CD4-positive, alpha-beta T cell treated with Interleukin-15 for 1 hour (primary cell): ENCODE results near the gene FKBP5.
"Not testable (repeated sequence)": the region's sequence is repeated elsewhere in the genome, so short reads cannot be mapped to it uniquely, and the experiment has no call there.

Source experiments
- DNase-seq: peaks from one replicate; pipeline ENCODE4 v3.0.0-alpha.2; 2020

The FKBP5 gene

DNA sequence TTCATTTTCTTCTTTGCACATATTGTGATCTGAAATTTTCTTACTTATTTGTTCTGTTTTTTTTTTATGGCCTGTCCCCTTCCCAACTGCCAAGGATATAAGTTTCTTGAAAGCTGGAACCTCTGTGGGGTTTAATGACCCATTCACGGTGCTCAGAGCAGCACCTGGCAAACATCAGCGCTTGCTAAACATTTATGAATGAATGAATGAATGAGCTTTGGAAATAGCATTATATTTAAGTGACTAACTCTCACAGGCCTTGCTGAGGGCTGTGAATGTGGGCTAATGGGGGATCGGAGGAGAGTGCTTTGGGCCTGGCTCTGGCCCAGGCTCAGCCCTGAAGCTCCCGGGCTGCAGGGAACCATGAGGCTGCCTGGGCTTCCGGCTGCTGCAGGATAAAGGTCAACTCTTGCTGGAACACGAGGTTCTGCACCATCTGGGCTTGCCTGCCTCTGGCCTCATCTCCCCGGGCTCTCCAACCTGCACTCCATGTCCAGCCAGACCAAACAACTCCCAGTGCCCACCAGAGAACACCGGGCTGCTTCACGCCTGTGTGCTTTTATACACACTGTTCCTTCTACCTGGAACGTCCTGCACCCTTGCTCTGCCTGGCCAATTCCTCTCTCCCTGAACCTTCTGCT is 33.5 kb upstream of the FKBP5 start:
- DNase-seq, result no peak

DNA sequence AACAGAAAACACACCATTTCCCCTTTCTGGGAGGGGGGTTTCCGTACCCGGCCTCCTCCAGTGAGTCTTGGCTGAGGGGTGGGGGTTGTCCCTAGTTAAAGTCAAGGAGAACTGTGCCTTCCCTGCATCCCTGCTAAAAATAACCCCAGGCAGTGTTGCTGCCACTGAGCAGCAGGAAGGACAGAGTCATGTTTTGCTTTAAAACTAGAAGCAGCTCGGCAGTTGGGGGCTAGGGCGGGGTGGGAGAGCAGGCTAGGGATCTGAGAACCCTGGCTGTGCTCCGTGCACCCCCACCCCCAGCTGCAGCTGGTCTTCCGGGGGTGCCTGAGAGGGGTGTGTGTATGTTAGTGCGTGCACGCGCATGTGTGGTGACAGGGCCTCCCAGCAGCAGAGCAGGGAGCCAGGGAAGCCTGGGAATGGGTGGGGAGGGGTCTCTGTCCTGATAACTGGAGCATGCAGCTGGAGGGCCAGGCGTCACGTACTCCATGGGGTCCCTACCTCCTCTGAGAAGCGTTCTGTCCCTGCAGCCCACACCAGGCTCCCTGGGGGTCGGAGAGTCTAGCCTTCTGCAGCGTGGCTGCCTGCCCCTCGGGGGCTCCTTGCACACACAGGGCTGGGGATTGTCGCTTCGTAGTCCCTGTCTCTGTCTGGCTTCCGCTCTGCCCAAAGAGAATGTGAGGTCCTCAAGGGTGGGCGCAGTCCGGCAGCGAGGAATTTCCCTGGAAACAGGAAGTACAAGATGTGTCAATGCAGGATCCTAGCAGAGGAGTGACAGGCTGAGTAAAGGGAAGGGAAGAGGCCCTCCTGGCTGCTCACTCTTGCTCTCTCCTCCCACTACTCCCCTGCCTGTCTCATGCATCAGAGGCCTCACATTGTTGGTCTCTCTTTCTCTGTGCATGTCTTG is 31.4 kb upstream of the FKBP5 start:
- peak; percentile 64 for DNase-seq

- no peak for DNase-seq
Observed at GRCh38 chr6:35719404-35719829, 30.7 kb upstream of the FKBP5 start.

DNA sequence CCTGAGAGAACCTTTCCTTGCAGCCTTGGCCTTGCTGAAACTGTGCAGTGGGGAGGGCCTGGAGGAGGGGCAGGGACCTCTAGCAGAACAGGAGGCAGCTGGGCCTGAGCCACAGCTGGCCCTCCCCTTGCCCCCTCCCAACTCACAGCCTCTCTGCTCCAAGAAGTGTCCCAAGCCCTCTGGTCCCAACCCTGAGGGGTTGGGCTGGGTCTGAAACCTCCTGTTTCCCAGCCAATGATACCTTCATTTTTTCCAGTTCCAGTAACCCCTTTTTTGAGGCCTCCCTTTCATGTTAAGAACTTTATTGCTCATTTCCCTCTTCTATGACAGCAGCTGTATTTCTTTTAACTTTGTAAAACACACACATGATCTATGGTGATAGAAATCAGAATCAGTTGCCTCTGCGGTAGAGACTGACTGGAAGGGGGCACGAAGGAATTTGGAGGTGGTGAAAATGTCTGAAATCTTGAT is 30.2 kb upstream of the FKBP5 start:
- DNase-seq, result no peak

GRCh38 chr6:35718375-35718736 is 29.6 kb upstream of the FKBP5 start:
- no peak for DNase-seq

DNA sequence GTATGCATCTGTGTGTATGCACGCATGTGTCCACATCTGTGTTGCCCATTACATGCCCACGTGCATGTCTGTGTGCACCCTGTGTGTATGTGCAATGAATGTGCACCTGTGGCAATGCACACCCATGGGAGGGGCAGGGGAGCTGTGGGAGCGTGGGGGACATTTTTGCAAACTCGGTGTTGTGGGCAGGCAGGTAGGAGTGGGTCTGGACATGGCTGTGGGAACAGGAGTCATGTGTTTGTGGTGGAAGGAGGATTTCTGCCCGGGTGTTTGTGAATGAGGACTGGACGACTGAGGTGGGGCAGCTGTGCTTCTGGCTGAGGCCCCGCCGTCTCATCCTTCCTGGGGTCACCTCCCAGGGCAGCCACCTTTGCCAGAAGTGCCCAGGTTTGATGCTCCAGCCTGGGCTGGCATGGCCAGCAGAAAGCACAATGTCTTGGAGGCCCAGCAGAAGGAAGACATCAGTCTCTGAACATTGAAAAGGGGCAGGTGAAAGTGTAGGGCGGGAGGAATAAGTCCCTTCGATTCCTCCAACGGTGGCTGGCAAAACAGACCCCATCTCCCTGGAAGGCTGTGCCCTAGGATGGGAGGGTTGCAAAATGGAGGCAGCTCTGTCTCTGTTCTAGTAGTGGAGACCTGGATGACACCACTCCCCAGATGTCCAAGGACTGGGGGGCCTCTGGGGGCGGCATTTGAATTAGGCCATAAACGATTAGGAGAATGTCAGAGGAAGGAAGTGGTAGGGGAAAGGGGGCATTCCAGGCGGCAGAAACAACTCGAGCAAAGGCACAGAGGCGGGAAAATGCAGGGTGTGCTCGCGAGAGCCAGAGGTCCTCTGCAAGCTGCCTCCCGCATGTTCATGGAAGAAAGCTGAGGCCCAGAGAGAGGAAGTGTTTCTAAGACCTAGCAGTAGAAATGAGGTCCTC is 29.0 kb upstream of the FKBP5 start:
- no peak for DNase-seq

DNA sequence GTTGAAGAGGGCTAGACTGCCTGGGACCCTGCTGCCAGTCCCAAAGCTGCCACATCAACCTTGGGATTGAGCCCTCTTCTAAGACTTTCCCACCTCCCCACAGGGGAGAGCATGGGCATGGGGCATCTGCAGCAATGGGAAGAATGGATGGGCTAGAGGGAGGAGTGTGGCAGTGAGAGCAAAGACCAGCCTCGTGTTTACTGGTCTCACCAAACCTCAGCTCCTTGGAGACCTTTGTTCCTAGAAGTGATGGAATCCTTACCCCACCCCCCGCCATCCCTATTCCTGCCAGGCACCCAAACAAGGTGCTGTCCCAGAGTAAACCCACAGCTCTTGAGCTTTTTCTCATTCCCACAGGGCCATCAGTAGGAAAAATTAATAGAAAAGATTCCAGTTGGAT is 28.1 kb upstream of the FKBP5 start:
- DNase-seq, result no peak

DNA sequence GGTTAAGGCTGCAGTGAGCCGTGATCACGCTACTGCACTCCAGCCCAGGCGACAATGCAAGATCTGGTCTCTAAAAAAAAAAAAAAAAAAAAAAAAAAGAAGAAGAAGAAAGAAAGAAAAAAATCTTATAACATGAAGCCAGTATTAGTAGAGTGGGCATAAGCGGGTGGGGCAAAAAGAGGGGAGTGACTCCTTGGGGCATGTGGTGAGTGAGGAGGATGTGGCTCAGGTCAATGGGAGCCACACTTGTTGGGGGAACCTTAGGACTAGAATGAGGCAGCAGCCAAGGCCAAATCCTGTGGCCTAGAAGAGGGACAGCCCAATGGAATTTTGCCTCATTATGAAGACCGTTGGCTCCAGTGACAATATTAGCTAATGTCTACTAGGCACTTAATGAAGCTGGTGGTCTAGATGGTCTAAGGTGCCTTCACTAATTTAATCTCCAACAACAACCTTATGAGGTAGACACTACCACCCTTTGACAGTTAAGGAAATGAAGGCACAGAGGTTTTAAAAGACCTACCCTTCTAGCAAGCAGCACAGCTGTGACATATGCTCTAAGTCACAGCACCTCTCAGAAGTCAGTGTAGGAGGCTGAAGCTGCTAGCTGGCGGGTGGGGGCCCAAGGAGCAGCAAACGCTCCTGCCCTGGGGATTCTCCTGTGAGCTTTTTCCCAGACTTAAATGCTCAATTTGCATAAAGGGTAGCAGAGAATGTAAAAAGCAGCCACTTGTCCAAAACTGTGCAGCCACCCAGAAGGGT is 24.5 kb upstream of the FKBP5 start:
- no peak for DNase-seq

- DNase-seq, result no peak
Observed at GRCh38 chr6:35711731-35712130, 23.0 kb upstream of the FKBP5 start.

GRCh38 chr6:35710241-35710847 is 21.6 kb upstream of the FKBP5 start:
- DNase-seq, result no peak

- DNase-seq, result no peak
Observed at GRCh38 chr6:35708585-35708984, 19.9 kb upstream of the FKBP5 start.

- no peak for DNase-seq
Observed at GRCh38 chr6:35707714-35708407, 19.1 kb upstream of the FKBP5 start.

DNA sequence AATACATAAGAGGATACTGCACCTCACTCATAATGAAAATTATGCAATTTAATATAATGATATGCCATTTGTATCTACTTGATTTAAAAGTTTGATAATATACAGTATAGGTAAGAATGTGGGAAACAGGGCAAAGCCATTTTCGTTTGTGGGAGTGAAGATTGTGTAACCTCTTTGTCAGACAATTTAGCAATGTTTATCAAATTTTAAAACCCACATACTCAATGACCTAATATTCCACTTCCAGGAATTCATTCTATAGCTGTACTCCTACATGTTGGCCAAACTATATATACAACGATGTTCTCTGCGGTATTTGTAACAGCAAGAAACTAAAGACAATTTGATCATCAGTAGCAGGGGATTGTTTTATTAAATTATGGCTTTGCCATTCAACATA is 17.8 kb upstream of the FKBP5 start:
- DNase-seq, result no peak

GRCh38 chr6:35703554-35703953 is 14.8 kb upstream of the FKBP5 start:
- no peak for DNase-seq

DNA sequence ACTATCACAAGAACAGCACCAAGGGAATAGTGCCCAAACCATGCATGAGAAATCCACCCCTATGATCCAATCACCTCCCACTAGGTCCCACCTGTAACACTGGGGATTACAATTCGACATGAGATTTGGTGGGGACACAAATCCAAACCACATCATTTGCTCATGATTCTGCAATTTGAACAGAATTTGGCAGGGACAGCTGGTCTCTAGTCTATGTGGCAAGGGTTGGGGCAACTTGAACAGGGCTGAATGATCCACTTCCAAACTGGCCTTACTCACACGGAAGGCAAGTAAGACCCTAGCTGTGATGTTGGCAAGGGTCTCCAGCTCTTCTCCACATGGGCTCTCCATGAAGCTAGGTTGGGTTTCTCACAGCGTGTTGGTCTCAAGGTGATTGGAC is 10.1 kb upstream of the FKBP5 start:
- no peak for DNase-seq

- DNase-seq, result not testable (repeated sequence)
Observed at GRCh38 chr6:35698430-35698829, 9.7 kb upstream of the FKBP5 start.

DNA sequence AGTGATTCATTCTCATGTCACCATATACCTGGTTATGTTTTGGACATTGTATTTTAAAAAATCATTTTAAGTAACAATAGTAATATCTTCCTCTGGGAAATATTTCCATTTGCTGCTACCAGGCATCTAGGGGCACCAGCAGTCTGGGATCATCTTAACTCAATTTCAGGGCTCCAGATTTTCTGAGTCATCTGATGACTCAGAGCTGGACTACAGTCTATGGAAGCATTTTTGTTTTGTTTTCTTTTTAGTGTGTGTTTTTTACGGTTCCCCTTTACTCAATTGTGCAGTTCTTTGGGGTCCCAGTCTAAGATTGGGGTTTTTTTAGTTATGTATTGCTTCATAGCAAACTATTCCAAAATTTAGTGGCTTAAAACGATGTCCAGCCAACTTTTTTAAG is 5.7 kb upstream of the FKBP5 start:
- no peak for DNase-seq

DNA sequence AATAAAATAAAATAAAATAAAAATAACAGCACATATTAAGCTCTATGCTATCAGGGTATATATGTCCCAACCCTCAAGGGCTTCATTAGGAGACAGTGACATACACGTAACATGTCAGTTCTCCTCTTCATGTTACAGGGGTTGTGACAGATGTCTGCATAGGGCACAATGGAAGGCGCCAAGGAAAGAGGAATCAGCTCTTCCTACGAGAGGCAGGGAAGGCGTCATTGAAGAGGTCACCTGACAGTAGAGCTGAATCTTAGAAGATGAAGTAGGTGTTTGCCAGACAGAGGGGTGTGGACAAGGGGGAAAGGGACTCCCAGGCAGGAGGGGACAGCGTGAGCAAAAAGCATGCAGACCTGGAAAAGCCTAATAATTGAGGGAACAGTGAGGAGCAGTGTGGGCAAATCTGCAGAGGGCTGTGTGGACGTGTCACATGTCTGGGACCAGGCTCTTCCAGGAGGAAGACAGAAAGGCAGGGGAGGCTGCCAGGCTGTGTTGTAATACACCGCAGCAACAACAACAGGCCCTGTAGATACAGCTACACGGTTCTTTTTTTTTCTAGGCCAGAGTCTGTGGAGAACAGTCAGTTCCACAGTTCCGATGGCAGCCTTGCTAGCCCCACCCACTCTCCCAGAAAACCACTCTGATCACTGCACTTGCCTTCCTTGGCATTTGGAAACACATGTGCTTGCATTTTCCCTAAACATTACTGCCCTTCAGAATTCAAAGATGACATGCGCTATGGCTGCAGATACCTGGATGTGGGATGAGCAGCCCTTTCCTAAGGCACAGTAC is 2.5 kb upstream of the FKBP5 start:
- DNase-seq, result peak; percentile 24

GRCh38 chr6:35690484-35690883 is 1.8 kb upstream of the FKBP5 start:
- DNase-seq, result no peak

GRCh38 chr6:35690006-35690405 is 1.3 kb upstream of the FKBP5 start:
- not testable (repeated sequence) for DNase-seq
